IPS-15b (cell line): ENCODE results near the gene HBP1.
"Not testable (repeated sequence)": the region's sequence is repeated elsewhere in the genome, so short reads cannot be mapped to it uniquely, and the experiment has no call there.

Experiments
- H3K27me3 ChIP-seq: one replicate; pipeline ENCODE4 v1.6.1; 2013; ENCODE audit warnings: low read length; ENCODE audit not compliant: control insufficient read depth, insufficient read depth
- H3K36me3 ChIP-seq: one replicate; pipeline ENCODE4 v1.6.1; 2013; ENCODE audit warnings: low read length; ENCODE audit not compliant: control insufficient read depth, insufficient read depth
- H3K4me1 ChIP-seq: one replicate; pipeline ENCODE4 v1.6.1; 2013; ENCODE audit warnings: mild to moderate bottlenecking, low read length; ENCODE audit not compliant: control insufficient read depth, insufficient read depth
- H3K4me3 ChIP-seq: one replicate; pipeline ENCODE4 v1.5.1; 2013; ENCODE audit warnings: low read depth, low read length
- H3K9ac ChIP-seq: one replicate; pipeline ENCODE4 v1.6.1; 2013; ENCODE audit warnings: low read depth, mild to moderate bottlenecking, low read length
- H3K9me3 ChIP-seq: one replicate; pipeline ENCODE4 v1.6.1; 2013; ENCODE audit warnings: mild to moderate bottlenecking, low read length; ENCODE audit not compliant: control insufficient read depth, insufficient read depth

Gene HBP1

GRCh38 chr7:107168233-107169119 lies at the start of gene HBP1:
HBP1 (plus strand) TSS chr7:107169003; CDS start chr7:107179894, 10,891 bp downstream.
- no peaks in the 10 kb centered on the region for H3K9me3 ChIP-seq
- H3K9ac ChIP-seq: peak within 1 kb of the TSS; percentile 84
- H3K36me3 ChIP-seq: no peaks in the 10 kb centered on the region
- peak within 1 kb of the TSS; percentile 93 for H3K4me3 ChIP-seq
- no peaks in the 10 kb centered on the region for H3K27me3 ChIP-seq
- H3K4me1 ChIP-seq: peaks cover 9% of the 10 kb centered on the region

GRCh38 chr7:107119376-107120105 lies 49.3 kb upstream of the HBP1 start:
- Histone ChIP-seq H3K27me3 (no peaks in the 10 kb centered on the region), H3K4me1 (peaks cover 5% of the 10 kb centered on the region), H3K9me3 (no peaks in the 10 kb centered on the region), H3K36me3 (no peaks in the 10 kb centered on the region), H3K9ac (no peak overlapping the region), H3K4me3 (no peak overlapping the region)

- peaks cover 5% of the 10 kb centered on the region for H3K4me1 ChIP-seq
- H3K27me3 ChIP-seq: no peaks in the 10 kb centered on the region
Measured at GRCh38 chr7:107122486-107122911, 46.3 kb upstream of the HBP1 start.

GRCh38 chr7:107123392-107123791 lies 45.4 kb upstream of the HBP1 start:
- Histone ChIP-seq H3K9me3 (no peaks in the 10 kb centered on the region), H3K4me3 (no peak overlapping the region), H3K4me1 (peaks cover 4% of the 10 kb centered on the region), H3K9ac (no peak overlapping the region), H3K27me3 (no peaks in the 10 kb centered on the region), H3K36me3 (no peaks in the 10 kb centered on the region)

More at GRCh38 chr7:107122486-107122911, 46.3 kb upstream of the HBP1 start:
- no peak overlapping the region for H3K9ac ChIP-seq
- no peak overlapping the region for H3K4me3 ChIP-seq
- no peaks in the 10 kb centered on the region for H3K36me3 ChIP-seq
- no peaks in the 10 kb centered on the region for H3K9me3 ChIP-seq

GRCh38 chr7:107125475-107125874 lies 43.3 kb upstream of the HBP1 start:
- Histone ChIP-seq H3K4me3 (no peak overlapping the region), H3K27me3 (no peaks in the 10 kb centered on the region), H3K9ac (no peak overlapping the region), H3K4me1 (no peaks in the 10 kb centered on the region), H3K36me3 (no peaks in the 10 kb centered on the region), H3K9me3 (no peaks in the 10 kb centered on the region)

GRCh38 chr7:107128217-107128616 lies 40.6 kb upstream of the HBP1 start:
- Histone ChIP-seq H3K9ac (no peak overlapping the region), H3K4me1 (peaks cover 7% of the 10 kb centered on the region), H3K36me3 (no peaks in the 10 kb centered on the region), H3K4me3 (no peak overlapping the region), H3K9me3 (no peaks in the 10 kb centered on the region), H3K27me3 (no peaks in the 10 kb centered on the region)

GRCh38 chr7:107128748-107129147 lies 40.1 kb upstream of the HBP1 start:
- no peaks in the 10 kb centered on the region for H3K9me3 ChIP-seq
- H3K27me3 ChIP-seq: no peaks in the 10 kb centered on the region
- no peaks in the 10 kb centered on the region for H3K36me3 ChIP-seq
- H3K4me3 ChIP-seq: no peak overlapping the region
- peaks cover 7% of the 10 kb centered on the region for H3K4me1 ChIP-seq
- no peak overlapping the region for H3K9ac ChIP-seq

GRCh38 chr7:107130487-107131220 lies 38.1 kb upstream of the HBP1 start:
- Histone ChIP-seq H3K9me3 (no peaks in the 10 kb centered on the region), H3K4me1 (peaks cover 7% of the 10 kb centered on the region), H3K36me3 (no peaks in the 10 kb centered on the region), H3K27me3 (no peaks in the 10 kb centered on the region), H3K4me3 (no peak overlapping the region), H3K9ac (no peak overlapping the region)

GRCh38 chr7:107133396-107133795 lies 35.4 kb upstream of the HBP1 start:
- Histone ChIP-seq H3K27me3 (no peaks in the 10 kb centered on the region), H3K9ac (no peak overlapping the region), H3K9me3 (no peaks in the 10 kb centered on the region), H3K4me3 (no peak overlapping the region), H3K4me1 (peaks cover 7% of the 10 kb centered on the region), H3K36me3 (no peaks in the 10 kb centered on the region)

- Histone ChIP-seq H3K9me3 (no peaks in the 10 kb centered on the region), H3K4me3 (no peak overlapping the region), H3K9ac (no peak overlapping the region), H3K27me3 (no peaks in the 10 kb centered on the region), H3K36me3 (no peaks in the 10 kb centered on the region), H3K4me1 (no peaks in the 10 kb centered on the region)
Measured at GRCh38 chr7:107138696-107139420, 29.9 kb upstream of the HBP1 start.

GRCh38 chr7:107143875-107144274 lies 24.9 kb upstream of the HBP1 start:
- not testable (repeated sequence) for H3K27me3 ChIP-seq, H3K9me3 ChIP-seq, H3K9ac ChIP-seq, H3K4me1 ChIP-seq, H3K4me3 ChIP-seq, H3K36me3 ChIP-seq
